T1000 (cell line): ENCODE data around the gene ABCG4.
"Not testable (repeated sequence)": the region's sequence is repeated elsewhere in the genome, so short reads cannot be mapped to it uniquely, and the experiment has no call there.

Experiments
- DNase-seq: peaks from one replicate; lab custom pipeline; 2025; ENCODE audit warnings: mixed read lengths; lab: John Stamatoyannopoulos, UW

Gene ABCG4

GRCh38 chr11:119184399-119184798, 35.5 kb downstream of the ABCG4 start:
- not testable (repeated sequence) for DNase-seq

GRCh38 chr11:119185981-119186634, 37.3 kb downstream of the ABCG4 start:
- no peak for DNase-seq

GRCh38 chr11:119187123-119187892, 38.5 kb downstream of the ABCG4 start:
- no peak for DNase-seq

DNA sequence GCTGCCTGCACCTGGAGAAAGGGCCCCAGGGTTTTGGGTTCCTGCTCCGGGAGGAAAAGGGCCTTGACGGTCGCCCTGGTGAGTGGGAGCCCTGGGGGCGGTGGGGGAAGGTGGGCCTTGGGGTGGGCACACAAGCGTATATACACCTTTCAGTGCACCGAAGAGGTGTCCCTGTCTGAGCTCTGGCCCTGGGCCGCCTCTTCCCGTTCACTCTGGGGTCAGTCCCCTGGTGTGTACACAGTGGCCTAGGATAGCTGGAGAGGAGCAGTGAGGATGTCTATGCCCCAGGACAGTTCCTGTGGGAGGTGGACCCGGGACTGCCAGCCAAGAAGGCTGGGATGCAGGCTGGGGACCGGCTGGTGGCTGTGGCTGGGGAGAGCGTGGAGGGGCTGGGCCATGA, 39.2 kb downstream of the ABCG4 start:
- DNase-seq, result no peak

DNA sequence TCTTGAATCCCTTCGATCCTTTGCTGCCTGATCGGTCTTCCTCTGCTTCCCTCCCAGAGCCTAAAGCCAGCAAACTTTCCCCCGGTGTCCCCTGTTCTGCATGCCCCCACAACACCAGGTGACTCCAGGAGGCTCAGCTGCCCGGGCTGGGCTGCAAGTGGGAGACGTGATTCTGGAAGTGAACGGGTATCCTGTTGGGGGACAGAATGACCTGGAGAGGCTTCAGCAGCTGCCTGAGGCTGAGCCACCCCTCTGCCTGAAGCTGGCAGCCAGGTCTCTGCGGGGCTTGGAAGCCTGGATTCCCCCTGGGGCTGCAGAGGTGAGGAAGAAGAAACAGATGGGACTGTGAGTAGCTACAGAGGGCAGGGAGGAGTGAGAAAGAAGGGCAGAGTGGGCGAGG, 40.0 kb downstream of the ABCG4 start:
- DNase-seq, result no peak

GRCh38 chr11:119189393-119189792, 40.5 kb downstream of the ABCG4 start:
- DNase-seq, result no peak

DNA sequence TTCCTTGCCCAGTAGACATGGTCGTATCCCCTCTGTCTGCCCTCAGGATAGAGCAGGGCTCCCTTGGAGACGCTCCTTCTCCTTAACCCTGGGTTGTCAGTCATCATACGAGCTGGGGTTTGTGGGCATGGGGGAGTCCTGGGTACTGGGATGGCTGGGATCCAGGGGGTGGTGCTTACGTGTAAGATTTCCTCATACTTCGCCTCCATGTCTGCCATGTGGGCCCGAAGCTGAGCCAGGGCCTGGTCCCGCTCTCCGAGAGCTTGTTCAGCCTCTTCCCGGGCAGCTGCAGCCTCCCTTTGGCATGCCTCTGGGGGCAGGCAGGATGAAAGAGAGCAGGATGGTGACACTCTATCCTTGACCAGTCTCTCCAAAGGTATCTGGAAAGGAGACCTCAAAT, 41.7 kb downstream of the ABCG4 start:
- no peak for DNase-seq

DNA sequence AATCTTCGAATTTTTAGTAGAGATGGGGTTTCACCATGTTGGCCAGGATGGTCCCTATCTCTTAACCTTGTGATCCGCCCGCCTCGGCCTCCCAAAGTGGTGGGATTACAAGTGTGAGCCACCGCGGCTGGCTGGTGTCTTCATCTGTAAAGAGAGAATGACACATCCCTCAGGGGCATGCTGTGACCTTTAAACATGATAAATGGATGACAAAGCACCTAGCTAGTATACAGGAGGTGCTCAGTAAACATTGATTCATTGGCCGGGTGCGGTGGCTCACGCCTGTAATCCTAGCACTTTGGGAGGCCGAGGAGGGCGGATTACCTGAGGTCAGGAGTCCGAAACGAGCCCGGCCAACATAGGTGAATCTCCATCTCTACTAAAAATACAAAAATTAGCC, 42.4 kb downstream of the ABCG4 start:
- not testable (repeated sequence) for DNase-seq

- DNase-seq, result no peak
Observed at GRCh38 chr11:119192111-119192510, 43.3 kb downstream of the ABCG4 start.

DNA sequence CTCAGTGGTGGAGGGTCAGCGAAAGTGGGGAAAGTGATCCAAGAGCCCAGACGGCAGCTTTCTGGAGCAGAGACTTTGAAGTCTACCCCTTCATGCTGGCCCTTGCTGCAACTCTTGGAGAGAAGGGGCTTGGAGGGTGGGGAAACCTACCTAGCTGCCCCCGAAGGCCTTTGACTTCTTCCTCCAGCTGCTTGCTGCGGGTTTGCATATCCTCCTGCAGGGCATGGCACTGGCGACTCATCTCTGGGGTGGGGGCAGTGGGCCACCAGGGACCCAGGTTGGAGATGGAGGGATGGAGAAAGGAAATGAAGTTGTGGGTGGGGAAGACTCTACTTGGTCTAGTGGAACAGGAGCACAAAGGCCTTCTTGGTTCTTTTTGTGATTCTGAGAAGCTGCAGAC, 44.1 kb downstream of the ABCG4 start:
- DNase-seq, result no peak

- DNase-seq, result no peak
Observed at GRCh38 chr11:119193626-119194025, 44.8 kb downstream of the ABCG4 start.

- no peak for DNase-seq
Observed at GRCh38 chr11:119194811-119195440, 46.1 kb downstream of the ABCG4 start.

- no peak for DNase-seq
Observed at GRCh38 chr11:119195680-119196079, 46.8 kb downstream of the ABCG4 start.

- DNase-seq, result peak; percentile 33
Observed at GRCh38 chr11:119196833-119197483, 48.1 kb downstream of the ABCG4 start.

- DNase-seq, result no peak
Observed at GRCh38 chr11:119198925-119199324, 50.1 kb downstream of the ABCG4 start.

GRCh38 chr11:119201236-119201635, 52.4 kb downstream of the ABCG4 start:
- not testable (repeated sequence) for DNase-seq

GRCh38 chr11:119202554-119202953, 53.7 kb downstream of the ABCG4 start:
- DNase-seq, result no peak

- no peak for DNase-seq
Observed at GRCh38 chr11:119204066-119204465, 55.2 kb downstream of the ABCG4 start.

DNA sequence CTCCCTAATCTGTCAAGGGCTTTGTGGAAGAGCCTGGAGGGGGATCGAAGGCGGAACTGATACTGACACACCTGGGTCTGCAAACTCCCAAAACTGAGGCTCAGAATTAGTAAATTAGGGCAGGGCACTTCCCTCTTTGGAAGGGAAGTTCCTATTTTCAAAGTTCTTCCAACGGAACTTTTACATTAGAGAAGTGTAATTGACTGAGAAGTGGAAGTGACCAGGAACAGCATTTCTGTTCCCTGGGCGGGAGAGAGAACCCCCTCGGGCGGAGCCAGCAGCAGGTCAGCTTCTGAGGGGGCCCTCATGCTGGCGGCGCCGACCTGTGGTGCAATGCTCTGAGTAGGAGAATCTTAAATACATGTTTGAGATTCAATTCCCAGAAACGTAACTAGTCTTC, 56.2 kb downstream of the ABCG4 start:
- DNase-seq, result no peak

DNA sequence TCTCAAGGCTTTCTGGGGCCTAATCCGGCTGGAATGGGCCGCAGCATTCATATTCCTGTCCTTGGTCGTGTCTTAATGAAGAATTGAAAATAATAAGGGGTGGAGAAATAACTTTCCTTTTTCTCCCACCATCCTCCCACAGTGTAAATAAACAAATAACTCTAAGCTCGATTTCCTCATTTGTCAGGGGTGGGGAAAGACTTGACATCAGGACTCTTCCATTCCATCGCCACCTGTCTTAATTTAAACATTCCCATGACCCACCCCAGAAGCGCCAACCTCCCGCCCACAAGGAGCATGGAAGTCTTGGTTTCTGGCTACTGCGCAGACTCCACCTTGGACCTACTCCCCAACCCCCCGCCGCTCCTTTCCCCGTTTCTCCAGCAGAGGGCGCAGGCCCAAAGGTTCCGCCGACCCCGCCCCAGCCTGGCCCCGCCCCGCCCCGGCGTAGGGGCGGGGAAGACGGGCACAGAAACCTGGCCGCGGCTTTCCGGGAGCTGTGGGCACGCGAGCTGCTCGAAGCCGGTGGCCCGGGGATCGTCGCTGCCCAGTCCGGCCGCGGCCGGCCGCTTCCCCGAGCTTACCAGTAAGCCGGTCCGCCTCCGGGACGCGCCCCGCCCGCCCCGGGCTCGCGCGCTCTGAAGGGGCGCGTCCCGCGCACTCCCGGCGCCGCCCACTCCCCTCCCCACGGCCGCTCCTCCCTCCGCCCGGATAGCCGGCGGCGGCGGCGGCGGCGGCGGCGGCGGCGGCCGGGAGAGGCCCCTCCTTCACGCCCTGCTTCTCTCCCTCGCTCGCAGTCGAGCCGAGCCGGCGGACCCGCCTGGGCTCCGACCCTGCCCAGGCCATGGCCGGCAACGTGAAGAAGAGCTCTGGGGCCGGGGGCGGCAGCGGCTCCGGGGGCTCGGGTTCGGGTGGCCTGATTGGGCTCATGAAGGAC, 57.0 kb downstream of the ABCG4 start, which contains the start of gene CBL:
Gene CBL (plus strand): TSS at position 766 of the 937 bp plus-strand sequence. CDS start 79 bp downstream, at position 845.
- peak; percentile 83 for DNase-seq
